ENCODE measurements around the gene PCCA.

GRCh38 chr13:100528353-100528752 is 439.5 kb downstream of the PCCA start:
- TF ChIP-seq EP300 (IDR thresholded peaks at IDR 0.05) (no peak), POLR2A (IDR thresholded peaks at IDR 0.05) (no peak), CTCF (IDR thresholded peaks at IDR 0.05) (no peak)
